Endothelial cell of umbilical vein (primary cell): ENCODE results near the gene FZR1.

Experiments used
- EZH2 ChIP-seq: IDR thresholded peaks from 2 replicates; pipeline ENCODE4 v1.6.1; 2012; ENCODE audit warnings: borderline replicate concordance, low read depth, mild to moderate bottlenecking, moderate library complexity, low read length, inconsistent platforms; ENCODE audit not compliant: severe bottlenecking
- FOS ChIP-seq: IDR thresholded peaks from 2 replicates; pipeline ENCODE4 v1.6.1; 2011; ENCODE audit warnings: mild to moderate bottlenecking, low read length, moderate library complexity, borderline replicate concordance; ENCODE audit not compliant: insufficient read depth
- GATA2 ChIP-seq: IDR thresholded peaks from 2 replicates; pipeline ENCODE4 v1.7.0; 2011; ENCODE audit warnings: low read depth, mild to moderate bottlenecking, moderate library complexity, mixed read lengths, low read length; ENCODE audit not compliant: insufficient read length, insufficient read depth
- JUN ChIP-seq: IDR thresholded peaks from 2 replicates; pipeline ENCODE4 v1.6.1; 2011; ENCODE audit warnings: borderline replicate concordance, low read depth; ENCODE audit not compliant: insufficient read length, insufficient read depth
- MAX ChIP-seq: IDR thresholded peaks from 2 replicates; pipeline ENCODE4 v1.6.1; 2011; ENCODE audit not compliant: insufficient read depth, insufficient read length
- MYC ChIP-seq: IDR thresholded peaks from one replicate; pipeline ENCODE4 v1.6.1; 2011; ENCODE audit warnings: mild to moderate bottlenecking, low read depth, low read length
- POLR2A ChIP-seq: IDR thresholded peaks from 2 replicates; pipeline ENCODE4 v1.6.1; 2012; ENCODE audit warnings: low read depth, mild to moderate bottlenecking, control low read depth, low read length
- POLR2AphosphoS5 ChIP-seq: IDR thresholded peaks from 2 replicates; pipeline ENCODE4 v1.6.1; 2012; ENCODE audit warnings: low read depth, mild to moderate bottlenecking, control low read depth, low read length, moderate library complexity; ENCODE audit not compliant: insufficient read depth
- TF ChIP-seq, protein P1 (sequence below), 2 donors: IDR thresholded peaks; 1 replicate in 1 of 2; 2 replicates in 1 of 2; pipeline ENCODE4 v1.5.1; 2011; ENCODE audit warnings: low read length in 2 of 2, mild to moderate bottlenecking in 2 of 2, moderate library complexity in 2 of 2, control low read depth in 1 of 2, inconsistent platforms in 1 of 2, low read depth in 1 of 2; ENCODE audit not compliant: insufficient read depth in 1 of 2; ENCODE audit errors: extremely low read depth in 1 of 2

DNA sequence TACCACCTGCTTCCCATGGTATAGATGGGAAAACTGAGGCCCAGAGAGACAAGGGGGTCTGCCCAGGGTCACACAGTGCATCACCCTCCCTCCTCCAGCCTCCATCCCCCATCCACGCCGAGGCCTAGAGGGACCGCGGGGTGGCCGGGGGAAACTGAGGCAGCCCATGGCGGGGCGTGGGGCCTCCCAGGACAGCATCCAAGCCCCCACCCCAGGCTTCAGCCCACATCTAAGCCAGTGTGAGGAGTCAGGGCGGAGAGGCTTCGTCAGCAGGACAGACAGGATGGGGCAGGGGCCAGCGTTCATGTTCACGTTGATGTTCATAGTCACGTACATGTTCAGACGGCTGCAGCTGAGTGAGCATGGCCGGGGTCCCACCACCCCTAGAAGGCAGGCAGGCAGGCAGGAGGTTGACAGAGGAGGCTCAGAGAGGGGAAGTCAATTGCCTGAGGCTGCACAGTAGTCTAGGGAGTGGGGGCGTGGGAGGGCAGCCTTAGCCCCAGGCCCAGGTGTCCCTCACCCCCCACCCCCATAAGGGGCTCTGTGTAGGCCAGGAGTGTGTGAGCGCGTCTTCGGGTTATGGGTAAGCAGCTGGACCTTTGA, 49.1 kb upstream of the FZR1 start:
- TF ChIP-seq POLR2A, result no peak
- TF ChIP-seq, protein P1, sequence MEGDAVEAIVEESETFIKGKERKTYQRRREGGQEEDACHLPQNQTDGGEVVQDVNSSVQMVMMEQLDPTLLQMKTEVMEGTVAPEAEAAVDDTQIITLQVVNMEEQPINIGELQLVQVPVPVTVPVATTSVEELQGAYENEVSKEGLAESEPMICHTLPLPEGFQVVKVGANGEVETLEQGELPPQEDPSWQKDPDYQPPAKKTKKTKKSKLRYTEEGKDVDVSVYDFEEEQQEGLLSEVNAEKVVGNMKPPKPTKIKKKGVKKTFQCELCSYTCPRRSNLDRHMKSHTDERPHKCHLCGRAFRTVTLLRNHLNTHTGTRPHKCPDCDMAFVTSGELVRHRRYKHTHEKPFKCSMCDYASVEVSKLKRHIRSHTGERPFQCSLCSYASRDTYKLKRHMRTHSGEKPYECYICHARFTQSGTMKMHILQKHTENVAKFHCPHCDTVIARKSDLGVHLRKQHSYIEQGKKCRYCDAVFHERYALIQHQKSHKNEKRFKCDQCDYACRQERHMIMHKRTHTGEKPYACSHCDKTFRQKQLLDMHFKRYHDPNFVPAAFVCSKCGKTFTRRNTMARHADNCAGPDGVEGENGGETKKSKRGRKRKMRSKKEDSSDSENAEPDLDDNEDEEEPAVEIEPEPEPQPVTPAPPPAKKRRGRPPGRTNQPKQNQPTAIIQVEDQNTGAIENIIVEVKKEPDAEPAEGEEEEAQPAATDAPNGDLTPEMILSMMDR (IDR thresholded peaks at IDR 0.05; ENCODE audit: extremely low read depth in 1 of 2, insufficient read depth in 1 of 2, low read depth in 1 of 2, low read length in 2 of 2), result no peak
- TF ChIP-seq MYC, result no peak
- TF ChIP-seq POLR2AphosphoS5, result no peak
- no peak for TF ChIP-seq EZH2
- no peak for TF ChIP-seq GATA2
- no peak for TF ChIP-seq MAX
- no peak for TF ChIP-seq JUN
- no peak for TF ChIP-seq FOS
